ENCODE data around the gene WNT6. TPM values are rescaled to one million over a fixed set of nuclear protein-coding genes. Genes with fewer than 3 reads are reported as not detected.

Gene WNT6
- total RNA-seq, 1 donor from 2014 or later = 0.90 TPM

DNA sequence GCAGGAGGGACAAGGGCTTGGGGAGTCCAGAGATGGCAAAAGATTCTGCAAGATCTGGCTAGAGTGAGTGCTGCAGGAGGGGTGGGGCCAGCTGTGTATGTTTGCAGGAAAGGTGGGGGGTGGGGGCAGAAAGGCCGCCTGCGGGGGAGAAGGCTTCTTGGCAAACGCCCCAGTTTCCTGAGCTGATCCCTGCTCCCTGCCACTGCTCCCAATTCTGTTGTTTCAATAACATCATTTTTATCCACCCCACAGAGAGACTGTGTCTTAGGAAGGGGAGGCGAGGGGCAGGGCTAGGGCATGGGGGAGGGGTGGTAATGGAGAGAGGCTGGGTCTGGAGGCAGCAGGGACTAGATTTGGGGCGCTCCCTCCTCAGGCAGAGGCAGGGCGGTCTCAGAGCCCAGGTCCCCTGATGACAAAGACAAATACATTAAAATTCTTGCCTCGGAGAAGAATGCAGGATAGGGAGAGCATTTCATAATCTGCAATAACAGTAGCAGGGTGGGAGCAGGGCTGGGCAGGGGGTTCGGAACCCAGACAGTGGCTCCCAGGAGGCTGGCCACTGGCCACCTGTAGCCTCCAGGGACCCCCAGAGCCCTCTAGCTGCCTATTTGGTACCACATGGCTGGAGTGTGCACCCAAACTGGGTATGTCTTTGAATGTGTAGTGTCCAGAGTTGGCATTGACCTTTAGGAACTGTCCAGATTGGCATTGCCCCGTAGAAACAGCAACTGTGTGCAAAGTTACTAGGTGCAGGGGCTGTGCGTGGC, 2.1 kb upstream of the WNT6 start:
- DNase-seq (ENCODE audit: low spot score) = no peak

DNA sequence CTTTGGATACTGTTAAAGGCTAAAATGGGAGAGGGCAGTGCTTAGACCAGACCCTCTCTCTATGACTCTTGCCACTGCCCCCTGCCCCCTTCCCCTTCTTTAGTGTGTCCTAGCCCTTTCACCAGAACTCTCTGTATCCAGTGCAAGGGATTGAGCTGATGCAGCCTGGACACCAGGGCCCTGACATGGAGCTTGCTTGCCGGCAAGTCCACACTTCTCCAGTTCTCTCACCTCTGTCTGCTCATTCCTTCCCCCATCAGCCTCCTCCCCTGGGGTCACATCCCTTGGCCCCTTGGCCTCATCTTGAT, 1.5 kb upstream of the WNT6 start:
- DNase-seq (ENCODE audit: low spot score) = no peak

DNA sequence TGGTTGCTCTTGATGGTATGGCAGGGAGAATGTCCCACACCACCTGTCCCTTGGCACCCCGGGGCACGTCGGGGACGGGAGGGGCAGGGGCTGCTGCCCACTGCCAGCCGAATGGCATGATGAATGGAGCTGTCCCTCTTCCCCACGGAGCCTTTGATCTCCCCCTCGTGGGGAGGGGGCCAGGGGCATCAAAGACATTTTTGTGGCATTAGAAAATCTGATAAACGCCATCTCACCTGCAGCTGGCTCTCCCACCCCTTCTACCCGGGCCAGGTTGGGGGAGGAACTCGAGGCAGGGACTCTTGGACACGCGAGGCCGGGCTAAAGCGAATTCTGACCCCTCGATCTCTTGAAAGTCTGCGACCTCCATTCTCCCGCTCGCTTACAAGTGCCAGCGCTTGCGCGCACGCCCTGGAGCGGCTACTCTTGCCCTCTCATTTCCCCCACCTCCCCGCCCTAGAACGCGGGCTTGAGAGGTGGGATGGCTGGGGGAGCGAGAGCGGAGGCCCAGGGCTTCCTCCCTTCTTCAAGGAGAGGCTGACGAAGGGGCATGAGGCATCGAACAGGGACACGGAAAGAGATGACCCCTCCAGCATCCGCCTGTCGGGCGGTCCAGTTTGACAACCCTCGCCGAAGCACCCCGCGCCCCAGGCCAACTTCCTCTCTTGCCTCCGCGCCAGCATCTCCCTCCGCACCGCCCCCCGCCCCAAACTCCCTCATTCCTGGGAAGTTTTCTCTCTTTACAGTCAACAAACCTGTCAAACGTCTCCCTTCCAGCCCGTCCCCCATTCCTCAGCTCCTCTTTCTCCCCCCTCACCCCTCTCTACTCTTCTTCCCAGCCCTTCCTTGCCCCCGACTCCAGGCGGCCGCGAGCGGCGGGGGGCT, 692 bp upstream of the WNT6 start:
- DNase-seq (ENCODE audit: low spot score) = no peak

DNA sequence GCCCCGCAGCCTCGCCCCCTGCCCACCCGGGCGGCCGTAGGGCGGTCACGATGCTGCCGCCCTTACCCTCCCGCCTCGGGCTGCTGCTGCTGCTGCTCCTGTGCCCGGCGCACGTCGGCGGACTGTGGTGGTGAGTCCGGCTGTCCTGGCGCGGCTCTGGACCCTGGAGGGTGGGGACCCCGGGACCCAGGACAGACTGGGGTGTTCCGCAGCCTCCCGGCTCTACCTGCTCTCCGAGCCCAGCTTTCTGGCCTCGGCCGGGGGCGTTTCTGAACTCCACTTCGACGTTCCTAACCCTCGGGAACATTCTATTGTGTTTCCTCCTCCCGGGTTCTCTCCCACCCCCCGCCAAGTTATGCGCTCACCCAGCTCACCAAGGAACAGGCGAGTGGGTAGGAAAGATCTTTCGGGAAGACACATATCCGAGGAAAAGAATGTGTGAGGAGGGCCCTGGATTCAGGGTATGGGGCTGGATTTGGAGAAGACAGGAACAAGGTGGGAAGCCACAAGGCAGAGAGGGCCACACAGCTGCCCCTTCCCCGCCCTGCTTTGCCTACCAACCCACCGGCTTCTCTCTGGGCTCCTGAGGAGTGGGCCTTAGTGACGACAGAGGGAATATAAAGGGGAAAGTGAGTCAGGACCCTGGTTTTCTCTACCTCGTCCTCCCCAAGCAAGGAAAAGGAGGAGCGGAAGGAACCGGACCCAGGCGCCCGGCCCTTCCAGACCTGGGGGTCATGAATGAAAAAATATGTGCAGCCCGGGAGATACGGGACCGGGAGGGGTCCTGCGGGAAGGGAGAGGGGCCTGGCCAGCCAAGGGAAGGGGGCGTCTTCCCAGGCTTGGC, 605 bp downstream of the WNT6 start:
- DNase-seq (ENCODE audit: low spot score) = no peak

DNA sequence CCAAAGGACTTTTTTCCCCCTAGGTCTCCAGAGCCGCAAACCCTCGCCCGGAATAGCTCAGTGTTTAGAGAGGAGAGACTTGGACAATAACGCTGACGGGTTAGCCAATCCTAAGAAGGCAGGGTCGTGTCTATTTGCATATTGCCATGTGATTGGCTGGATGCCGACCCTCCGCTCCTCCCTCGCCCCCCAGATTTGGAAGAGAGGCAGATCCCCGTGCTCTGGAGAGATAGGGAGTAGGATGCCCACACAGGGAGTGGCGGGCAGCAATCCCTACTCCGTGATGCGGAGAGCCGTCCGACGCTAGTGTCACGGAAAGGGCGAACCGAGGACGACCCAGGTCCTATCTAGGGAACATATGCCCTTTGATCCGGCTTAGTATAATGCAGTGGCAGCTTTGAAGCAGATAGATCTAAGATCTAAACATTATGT, 1.4 kb downstream of the WNT6 start:
- no peak for DNase-seq (ENCODE audit: low spot score)

DNA sequence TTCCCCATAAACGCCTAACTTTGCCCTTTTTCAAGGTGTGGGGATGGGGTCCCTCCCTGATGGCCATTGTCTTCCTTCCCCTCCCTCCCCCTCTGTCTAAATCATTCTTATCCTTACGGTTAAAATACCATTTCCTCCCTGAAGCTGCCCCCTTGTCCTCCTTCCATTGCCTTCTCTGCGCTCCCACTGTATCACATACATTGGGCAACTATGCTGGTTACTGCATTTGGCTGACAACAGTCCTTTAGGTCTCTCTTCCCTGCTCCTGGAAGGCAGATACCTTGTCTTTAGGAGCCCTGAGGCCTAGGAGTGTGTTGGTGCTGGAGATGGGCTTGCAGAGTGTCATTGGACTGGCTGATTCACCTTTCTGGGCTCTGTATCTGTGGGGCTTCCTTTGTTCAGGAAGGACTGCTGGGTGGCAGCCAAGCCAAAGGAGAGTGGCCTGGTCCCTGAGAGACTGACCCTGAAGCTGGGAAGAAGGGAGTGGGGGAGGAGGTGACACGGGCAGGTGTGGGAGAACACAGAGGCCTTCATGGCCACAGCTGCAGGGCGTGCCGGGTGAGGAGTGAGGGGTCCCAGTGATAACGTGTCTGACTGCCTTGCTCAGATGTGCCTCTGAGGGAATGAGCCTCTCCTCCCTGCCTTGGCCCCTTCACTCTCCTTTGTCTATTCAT, 2.2 kb downstream of the WNT6 start:
- DNase-seq (ENCODE audit: low spot score) = no peak

DNA sequence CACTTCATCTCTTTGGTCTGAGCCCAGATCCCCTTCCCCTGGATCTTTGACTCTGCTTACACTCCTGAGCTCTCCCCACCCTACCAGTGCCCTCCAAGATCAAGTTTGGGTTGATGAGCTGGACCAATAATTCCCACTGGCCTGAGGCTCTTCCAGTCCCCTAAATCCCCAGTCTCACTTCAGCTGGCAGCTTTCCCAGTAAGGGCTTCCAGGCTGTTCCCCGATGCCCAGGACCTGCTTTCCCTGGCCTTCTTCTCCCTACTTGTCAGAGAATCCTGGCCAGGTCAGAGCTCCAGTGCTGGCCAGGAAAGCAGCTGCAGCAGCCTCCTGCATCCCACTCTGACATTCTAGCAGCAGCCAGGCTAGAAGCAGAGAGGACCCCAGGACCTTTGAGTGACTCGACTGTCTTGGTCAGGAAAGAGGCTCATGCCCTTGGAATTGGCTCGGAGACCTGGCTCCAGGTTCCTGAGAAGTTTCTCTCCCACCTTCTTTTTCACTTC, 3.5 kb downstream of the WNT6 start:
- no peak for DNase-seq (ENCODE audit: low spot score)

DNA sequence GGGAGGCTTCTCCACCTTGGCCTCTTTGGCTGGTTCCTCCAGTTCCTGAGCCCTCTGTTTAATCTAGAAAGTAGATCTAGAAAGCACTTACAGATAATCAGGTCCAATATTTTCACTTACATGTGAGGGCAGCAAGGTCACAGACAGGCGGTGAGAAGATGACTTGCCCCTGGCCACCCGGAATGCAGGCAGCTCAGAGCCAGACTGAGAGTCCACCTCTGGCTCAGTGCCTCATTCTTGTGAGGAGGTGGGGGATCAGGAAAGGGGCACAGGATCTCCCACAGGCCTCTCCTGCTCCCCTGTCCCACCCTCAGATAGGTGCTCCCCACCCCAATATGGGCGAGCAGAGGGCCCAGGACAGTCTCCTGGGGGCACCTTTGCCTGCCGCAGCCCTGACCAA, 5.8 kb downstream of the WNT6 start:
- DNase-seq (ENCODE audit: low spot score) = no peak

DNA sequence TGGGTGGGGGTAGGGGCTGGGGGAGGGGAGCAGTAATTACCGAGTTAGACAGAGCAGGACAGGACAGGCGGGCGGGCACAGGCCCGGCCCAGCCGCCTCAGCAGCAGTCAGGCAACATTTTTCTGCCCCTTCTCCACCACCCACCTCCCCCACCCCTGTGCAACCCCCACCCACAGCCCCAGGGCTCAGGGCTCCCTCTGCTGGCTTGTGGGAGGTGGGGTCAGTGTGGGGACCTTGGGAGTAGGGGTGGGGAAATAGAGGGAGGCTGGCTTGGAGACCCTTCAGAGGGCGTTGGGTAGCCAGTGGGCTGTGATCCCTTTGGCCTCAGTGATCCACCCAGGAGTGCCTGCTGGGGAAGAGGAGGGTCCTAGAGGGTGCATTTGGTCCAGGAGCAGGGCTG, 6.4 kb downstream of the WNT6 start:
- no peak for DNase-seq (ENCODE audit: low spot score)

DNA sequence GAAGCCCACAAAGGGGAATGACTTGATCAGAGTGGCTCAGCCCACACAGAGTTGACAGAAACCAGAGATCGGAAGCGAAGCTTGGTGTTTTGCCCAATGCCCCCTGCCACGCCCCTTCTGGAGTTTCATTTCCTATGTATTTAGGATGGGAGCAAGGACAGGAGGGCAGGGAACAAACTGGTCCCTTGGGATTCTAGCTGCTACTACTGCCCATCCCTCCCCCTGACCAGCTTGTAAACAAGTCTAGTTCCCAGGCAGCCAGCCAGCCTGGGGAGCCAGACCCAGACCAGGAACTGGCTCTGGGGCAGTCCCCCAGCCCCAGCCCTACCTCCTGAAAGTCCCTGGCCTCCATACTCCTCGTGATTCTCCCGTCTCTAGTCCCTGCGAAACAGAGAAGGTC, 8.3 kb downstream of the WNT6 start:
- no peak for DNase-seq (ENCODE audit: low spot score)

DNA sequence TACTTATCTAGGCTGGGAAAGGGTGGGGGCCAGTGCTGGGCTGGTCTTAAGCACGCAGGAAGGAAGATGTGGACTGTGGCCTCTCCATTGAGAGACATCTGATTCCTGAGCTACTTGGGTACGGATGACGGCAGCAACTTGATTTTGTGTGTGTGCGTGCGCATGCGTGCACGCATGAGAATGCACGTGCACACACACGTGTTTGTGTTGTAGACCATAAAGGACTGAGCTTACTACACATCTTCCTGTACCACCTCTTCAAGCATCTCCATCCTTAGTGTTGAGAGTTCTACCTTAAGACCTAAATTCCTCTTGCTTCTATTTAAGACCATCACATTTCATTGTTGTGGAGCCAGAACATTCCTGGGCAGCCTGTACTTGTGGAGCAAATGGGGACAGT, 9.5 kb downstream of the WNT6 start:
- DNase-seq (ENCODE audit: low spot score) = no peak

DNA sequence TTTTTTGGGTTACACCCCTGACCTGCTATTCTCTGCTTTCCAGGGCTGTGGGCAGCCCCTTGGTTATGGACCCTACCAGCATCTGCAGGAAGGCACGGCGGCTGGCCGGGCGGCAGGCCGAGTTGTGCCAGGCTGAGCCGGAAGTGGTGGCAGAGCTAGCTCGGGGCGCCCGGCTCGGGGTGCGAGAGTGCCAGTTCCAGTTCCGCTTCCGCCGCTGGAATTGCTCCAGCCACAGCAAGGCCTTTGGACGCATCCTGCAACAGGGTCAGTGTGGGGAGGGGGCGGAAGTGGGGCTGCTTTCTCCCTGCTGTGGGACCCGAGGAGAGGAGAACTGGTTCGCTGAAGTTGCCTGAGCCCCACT, 11.4 kb downstream of the WNT6 start:
- DNase-seq (ENCODE audit: low spot score) = no peak

DNA sequence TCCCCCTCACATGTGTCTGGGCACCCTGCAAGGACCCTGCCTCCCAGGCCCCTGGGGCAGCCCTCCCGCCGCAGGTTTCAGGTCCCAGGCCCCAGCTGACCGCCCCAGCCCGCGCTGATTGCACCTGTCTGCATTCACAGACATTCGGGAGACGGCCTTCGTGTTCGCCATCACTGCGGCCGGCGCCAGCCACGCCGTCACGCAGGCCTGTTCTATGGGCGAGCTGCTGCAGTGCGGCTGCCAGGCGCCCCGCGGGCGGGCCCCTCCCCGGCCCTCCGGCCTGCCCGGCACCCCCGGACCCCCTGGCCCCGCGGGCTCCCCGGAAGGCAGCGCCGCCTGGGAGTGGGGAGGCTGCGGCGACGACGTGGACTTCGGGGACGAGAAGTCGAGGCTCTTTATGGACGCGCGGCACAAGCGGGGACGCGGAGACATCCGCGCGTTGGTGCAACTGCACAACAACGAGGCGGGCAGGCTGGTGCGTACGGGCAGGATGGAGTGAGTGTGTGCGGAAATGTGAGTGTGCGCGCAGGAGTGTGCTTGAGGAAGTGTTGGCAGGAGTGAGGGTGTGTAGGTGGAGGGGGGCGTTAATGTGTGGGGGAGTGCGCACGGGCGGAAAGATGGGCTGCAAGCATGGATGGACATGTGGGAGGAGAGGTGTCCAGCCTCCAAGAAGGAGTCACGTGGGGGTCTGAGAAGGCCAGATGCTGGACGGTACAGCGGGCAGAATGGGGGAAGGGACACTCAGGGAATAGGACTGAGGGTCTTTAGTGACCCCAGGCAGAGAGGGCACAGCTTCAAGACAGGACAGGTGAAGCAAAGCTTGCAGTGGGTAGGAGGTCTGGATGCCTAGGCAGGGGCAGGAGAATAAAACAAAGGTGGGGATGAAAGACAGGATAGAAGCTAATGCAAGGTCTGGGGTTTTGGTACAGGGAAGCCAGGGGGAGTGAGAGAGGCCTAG, 12.0 kb downstream of the WNT6 start:
- DNase-seq (ENCODE audit: low spot score) = no peak

DNA sequence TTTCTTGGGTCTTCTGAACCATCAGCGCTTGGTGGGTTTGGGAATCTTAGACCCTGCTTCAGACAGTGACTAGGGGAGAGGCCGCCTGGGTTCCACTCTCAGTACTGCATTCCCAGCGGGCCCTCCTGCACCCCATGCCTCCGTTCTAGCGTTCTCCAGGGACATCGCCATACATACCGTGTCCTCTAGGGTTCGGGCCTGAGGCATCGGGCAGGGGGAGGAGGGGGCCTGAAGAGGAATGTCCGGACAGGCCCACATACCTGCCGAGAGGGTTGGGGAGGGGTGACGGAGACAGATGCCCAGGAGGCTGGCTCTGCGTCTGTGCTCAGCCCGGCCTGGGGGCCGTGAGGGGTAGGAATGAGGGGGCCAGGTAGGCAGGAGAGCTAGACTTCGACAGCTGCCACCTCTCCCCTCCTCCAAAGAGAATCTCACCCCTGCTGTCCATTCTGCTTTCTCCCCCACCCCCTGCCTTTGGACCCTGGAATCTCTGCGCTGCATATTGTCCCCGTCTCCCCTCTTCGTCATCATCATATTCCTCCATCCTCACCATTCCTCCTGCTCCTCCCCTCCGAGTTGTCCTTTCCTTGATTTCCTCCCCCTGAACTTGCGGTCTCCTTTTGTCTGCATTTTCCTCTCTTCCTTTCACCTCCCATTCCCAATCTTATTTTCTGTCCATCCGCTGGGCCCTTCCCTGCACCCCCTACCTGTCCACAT, 13.2 kb downstream of the WNT6 start:
- DNase-seq (ENCODE audit: low spot score) = no peak

DNA sequence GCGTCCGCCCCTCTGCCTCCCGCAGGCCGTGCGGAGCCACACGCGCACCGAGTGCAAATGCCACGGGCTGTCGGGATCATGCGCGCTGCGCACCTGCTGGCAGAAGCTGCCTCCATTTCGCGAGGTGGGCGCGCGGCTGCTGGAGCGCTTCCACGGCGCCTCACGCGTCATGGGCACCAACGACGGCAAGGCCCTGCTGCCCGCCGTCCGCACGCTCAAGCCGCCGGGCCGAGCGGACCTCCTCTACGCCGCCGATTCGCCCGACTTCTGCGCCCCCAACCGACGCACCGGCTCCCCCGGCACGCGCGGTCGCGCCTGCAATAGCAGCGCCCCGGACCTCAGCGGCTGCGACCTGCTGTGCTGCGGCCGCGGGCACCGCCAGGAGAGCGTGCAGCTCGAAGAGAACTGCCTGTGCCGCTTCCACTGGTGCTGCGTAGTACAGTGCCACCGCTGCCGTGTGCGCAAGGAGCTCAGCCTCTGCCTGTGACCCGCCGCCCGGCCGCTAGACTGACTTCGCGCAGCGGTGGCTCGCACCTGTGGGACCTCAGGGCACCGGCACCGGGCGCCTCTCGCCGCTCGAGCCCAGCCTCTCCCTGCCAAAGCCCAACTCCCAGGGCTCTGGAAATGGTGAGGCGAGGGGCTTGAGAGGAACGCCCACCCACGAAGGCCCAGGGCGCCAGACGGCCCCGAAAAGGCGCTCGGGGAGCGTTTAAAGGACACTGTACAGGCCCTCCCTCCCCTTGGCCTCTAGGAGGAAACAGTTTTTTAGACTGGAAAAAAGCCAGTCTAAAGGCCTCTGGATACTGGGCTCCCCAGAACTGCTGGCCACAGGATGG, 14.0 kb downstream of the WNT6 start:
- DNase-seq (ENCODE audit: low spot score) = no peak

DNA sequence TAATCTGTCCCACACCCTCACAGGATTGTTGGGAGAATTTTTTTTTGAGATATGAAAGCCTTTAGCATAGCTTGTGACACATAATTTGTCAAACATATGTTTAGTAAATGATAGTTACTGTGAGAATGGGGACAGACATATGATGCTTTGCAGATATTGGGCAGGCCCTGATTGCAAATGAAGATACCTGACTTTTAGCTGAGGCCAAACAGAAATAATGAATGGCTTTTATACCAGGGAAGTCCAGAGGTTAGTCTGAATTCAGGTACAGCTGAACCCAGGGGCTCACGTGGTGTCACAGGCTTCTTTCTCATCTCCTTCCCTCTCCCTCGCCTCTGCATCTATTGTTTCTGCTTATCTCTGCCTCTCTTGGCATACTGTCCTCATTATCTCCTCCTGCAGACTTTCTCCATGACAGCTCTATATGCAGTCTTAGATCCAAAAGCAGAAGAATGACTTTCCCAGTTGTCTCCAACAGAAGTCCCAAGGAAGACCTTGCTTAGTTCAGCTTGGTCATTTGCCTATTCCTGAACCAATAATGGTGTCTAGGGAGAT, 16.2 kb downstream of the WNT6 start:
- no peak for DNase-seq (ENCODE audit: low spot score)

DNA sequence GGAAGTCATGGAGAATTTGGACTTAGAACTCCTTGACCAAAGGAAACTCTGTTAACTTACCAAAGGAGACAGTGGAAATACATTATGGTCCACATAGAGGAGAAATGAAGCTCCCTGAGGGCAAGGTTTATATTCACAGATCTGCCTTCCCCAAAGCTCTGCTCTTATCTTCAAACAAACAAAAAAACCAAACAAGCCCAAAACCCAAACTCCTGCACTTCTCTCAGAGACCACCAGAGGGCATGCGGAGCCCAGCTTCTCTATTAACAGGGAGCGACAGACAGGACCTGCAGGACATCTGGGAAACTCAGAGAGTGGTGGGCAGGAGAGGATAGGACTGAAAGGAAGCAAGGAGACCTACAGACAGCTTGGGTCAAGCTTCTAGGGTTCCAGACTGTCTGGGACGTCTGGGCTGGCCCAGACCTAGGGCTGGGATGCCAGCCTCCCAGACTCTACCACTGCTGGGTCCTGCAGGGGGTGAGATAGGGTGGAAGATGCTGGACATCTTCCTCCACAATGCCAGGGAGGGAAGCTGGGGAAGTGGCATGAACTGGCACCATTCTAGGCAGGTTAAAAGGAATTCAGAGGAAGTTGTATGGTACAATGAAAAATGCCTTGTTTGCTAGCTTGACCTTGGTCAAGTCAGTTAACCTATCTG, 17.1 kb downstream of the WNT6 start:
- no peak for DNase-seq (ENCODE audit: low spot score)

DNA sequence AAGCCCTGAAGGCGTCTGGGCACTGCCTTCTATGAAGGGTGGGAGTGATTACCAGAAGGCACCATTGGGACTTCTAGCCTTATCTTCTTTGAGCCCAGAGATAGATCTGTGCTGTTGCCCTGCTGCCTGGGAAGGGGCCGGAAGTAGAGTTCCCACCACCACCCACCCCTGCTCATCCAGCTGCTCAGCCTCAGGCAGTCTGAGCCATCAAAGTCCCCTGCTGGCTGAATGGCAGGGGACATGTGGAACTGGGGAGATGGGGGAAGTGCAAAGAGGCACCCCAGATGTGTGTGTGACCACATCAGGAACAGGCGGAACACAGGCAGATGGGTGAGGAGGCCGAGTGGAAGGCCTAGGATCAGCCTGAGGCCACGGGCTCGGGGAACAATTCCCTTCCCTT, 17.7 kb downstream of the WNT6 start:
- DNase-seq (ENCODE audit: low spot score) = no peak
